Activated naive CD8-positive, alpha-beta T cell treated with anti-CD3 and anti-CD28 coated beads, Interleukin-2, amount 50 U/mL, for 24 hours (primary cell): ENCODE results near the gene COL18A1.
"Not testable (repeated sequence)": the region's sequence is repeated elsewhere in the genome, so short reads cannot be mapped to it uniquely, and the experiment has no call there.

ENCODE experiments used
- ATAC-seq: fragments of 150-1000 bp; cut with Tn5 transposase; one replicate; pipeline ENCODE4 v1.10.0; 2021
- DNase-seq: peaks from one replicate; pipeline ENCODE4 v3.0.0; 2021
- H3K27ac Mint-ChIP-seq: one replicate; pipeline ENCODE4 v1.8.0; 2021; ENCODE audit warnings: mild to moderate bottlenecking, mixed read lengths
- H3K27me3 Mint-ChIP-seq: one replicate; pipeline ENCODE4 v1.8.0; 2021; ENCODE audit warnings: mixed read lengths
- H3K36me3 Mint-ChIP-seq: one replicate; pipeline ENCODE4 v1.8.0; 2021; ENCODE audit warnings: low read depth, mixed read lengths
- H3K4me1 Mint-ChIP-seq: one replicate; pipeline ENCODE4 v1.8.0; 2021; ENCODE audit warnings: mixed read lengths
- H3K4me3 Mint-ChIP-seq: one replicate; pipeline ENCODE4 v1.8.0; 2021; ENCODE audit warnings: mild to moderate bottlenecking, moderate library complexity, mixed read lengths
- H3K9me3 Mint-ChIP-seq: one replicate; pipeline ENCODE4 v1.8.0; 2021; ENCODE audit warnings: mixed read lengths

Gene COL18A1

DNA sequence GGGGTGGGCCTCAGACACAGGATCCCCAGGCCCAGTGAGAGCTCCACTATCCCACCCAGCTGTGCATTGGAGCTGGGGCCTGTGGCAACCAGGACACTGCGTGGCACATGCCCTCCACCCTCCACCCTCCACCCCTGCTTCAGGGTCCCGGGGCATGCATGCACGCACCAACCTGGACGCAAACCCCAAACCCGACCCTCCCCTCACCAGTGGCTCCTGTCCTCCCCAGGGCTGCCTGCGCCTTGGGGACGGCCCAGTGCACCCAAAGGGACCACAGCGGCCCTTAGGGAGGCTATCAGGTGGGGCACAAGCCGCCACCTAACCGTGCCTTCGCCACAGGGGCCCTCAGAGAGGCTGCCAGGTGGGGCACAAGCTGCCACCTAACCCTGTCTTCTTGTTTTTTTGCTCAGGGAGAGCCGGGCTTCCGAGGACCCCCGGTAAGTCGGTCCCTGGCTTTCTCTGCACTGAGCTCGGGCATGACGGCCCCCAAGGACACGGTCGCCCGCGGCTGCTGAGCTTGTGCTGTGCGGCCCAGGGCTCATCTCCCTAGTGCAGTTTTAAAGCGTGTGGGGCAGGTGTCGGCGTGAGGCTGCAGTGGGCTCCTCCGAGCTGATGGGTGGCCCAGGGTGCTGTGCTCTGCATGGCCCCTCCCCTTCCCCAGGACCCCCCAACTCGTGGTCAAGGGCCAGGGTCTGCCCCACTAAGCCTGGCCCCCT, 89.3 kb downstream of the COL18A1 start:
- no peaks in the 10 kb centered on the region for H3K27me3 Mint-ChIP-seq
- ATAC-seq (no peak), DNase-seq (no peak)
- H3K4me3 Mint-ChIP-seq = no peak overlapping the region
- H3K4me1 Mint-ChIP-seq = no peaks in the 10 kb centered on the region
- no peaks in the 10 kb centered on the region for H3K36me3 Mint-ChIP-seq
- no peak overlapping the region for H3K27ac Mint-ChIP-seq
- no peaks in the 10 kb centered on the region for H3K9me3 Mint-ChIP-seq

DNA sequence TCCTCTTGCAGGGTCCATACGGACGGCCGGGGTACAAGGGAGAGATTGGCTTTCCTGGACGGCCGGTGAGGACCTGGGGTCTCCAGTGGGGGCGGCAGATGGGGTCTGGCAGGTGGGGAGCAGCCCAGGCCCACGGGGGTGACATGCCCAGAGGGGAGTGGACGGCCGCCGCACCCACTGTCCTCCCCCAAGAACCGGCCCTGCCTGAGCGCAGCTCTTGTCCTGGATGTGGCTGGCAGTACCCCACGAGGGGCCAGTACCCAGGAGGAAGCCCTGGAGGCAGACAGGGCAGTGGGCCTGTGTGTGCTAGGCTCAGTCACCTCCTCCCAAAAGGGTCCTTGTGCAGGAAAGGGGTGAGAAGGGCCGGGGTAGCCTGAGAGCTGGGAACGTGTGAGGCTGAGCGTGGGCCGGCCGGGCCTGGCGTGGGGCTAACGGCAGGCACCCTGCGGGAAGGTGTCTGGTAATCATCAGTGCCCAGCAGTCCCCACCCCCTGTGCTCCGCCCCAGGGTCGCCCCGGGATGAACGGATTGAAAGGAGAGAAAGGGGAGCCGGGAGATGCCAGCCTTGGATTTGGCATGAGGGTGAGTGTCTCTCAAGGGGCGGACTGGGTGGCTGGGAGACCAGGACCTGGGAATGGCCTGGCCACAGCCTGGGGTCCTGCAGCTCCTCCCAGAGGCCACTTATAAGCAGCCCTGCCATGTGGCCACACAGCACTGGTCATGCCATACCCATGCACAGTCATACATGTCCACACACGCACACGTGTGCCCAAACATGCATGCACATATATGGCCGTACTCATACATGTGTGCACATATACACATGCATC, 90.1 kb downstream of the COL18A1 start:
- H3K4me3 Mint-ChIP-seq = no peak overlapping the region
- H3K27me3 Mint-ChIP-seq = no peaks in the 10 kb centered on the region
- H3K36me3 Mint-ChIP-seq = peaks cover 3% of the 10 kb centered on the region
- peaks cover 2% of the 10 kb centered on the region for H3K4me1 Mint-ChIP-seq
- no peak overlapping the region for H3K27ac Mint-ChIP-seq
- DNase-seq = no peak
- ATAC-seq = no peak
- no peaks in the 10 kb centered on the region for H3K9me3 Mint-ChIP-seq

DNA sequence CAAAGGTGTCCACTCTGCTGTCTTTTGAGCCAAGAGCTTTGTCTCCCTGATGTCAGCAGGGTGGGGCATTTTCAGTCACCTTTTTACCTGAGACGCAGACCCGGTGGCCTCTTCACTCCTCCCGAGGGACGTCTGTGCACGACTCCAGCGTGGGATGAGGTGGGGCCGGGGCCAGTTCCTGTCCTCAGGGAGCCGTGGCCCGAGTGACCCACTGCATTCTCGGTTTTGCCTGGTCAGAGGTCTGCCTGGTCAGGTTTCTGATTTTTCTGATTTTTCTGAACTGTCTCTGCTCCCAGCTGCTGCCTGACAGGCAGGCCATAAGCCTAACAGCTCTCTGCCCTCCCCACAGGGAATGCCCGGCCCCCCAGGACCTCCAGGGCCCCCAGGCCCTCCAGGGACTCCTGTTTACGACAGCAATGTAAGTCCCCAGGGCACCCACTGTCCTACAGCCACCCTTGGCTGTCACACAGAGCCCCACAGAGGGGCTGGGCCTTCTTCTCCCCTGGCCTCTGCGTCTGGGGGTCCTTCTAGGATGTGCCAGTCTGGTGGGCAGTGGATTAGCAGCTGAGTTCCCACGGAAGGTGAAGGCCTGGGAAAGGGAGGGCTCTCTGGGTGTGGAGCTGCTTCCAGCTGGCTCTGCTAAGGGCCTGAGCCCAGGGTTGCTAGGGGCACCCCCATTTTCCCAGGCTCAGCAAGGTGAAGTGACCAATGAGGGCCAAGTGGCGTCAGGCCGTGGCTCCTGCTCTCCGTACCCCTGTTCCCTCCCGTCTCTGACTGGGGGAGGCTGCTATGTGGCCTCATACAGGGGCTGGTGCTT, 91.4 kb downstream of the COL18A1 start:
- Mint-ChIP-seq H3K9me3 (no peaks in the 10 kb centered on the region), H3K27ac (no peak overlapping the region), H3K36me3 (peaks cover 3% of the 10 kb centered on the region), H3K4me3 (no peak overlapping the region), H3K4me1 (peaks cover 2% of the 10 kb centered on the region), H3K27me3 (no peaks in the 10 kb centered on the region)
- DNase-seq (no peak), ATAC-seq (no peak)

DNA sequence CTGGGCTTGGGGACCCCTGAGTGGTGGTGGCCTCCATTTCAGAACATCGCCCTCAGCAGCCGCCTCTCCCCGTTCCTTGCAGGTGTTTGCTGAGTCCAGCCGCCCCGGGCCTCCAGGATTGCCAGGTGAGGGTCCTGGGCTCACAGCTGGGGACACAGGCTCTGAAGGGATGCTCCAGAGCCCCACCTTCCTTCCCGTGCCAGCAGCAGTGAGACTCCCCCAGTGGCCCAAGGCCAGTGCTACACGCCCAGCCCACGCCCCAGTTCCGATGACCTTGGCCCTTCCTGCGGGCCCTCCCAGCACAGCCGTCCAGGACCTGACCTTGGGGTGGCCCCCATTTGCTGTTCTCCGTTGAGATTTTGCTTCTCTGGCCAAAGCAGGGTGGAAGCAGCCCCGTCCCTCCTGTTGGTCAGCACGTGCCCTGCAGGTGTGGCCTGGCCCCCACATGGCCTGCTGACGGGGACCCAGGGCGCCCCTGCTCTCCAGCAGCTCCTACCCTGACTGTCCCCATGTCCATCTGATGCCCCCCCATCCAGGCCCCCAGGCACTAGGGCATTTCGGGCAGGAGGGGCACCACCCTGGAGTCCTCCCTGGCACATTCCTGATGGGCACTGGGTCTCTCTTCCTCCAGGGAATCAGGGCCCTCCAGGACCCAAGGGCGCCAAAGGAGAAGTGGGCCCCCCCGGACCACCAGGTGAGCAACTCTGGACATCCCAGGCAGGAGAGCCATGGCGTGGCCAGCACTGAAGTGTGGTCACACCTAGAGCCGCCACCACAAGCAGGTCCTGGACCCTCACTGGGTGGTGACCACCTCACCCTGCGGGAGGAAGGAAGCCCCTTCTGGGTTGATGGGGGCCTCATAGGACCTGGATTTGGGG, 92.2 kb downstream of the COL18A1 start:
- DNase-seq = no peak
- Mint-ChIP-seq H3K27me3 (no peaks in the 10 kb centered on the region), H3K9me3 (no peaks in the 10 kb centered on the region), H3K4me1 (peaks cover 2% of the 10 kb centered on the region), H3K27ac (no peak overlapping the region), H3K36me3 (peaks cover 3% of the 10 kb centered on the region), H3K4me3 (no peak overlapping the region)
- ATAC-seq = no peak

DNA sequence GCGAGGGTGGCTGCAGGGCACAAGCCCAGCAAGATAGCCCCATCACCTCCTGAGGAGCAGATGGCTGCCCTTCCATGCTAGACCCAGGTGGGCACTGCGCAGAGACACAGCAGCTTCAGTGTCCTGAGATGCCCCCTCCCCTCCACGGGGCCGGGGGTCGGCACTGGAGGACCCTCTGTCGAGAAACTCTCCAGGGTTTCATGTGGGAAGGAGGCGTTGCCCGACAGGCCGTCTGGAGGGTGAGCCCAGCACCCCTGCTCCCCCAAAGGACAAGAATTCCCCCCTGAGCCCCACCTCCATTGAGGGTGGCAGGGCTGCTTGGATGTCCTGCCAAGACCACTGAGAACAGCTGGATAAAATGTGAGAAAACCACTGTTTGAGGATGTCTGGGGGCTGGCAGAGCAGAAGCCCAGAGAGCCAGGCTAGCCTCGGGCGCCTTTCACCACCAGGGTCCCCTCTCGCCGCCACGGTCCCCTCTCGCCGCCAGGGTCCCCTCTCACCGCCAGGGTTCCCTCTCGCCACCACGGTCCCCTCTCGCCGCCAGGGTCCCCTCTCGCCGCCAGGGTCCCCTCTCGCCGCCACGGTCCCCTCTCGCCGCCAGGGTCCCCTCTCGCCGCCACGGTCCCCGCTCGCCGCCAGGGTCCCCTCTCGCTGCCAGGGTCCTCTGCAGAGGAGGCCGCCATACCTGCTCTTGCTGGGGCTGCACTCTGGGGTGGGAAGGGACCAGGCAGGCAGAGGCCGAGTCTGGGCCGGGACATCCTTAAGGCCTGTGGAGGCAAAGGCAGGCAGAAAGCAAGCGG, 93.1 kb downstream of the COL18A1 start:
- H3K36me3 Mint-ChIP-seq = peaks cover 3% of the 10 kb centered on the region
- no peaks in the 10 kb centered on the region for H3K27me3 Mint-ChIP-seq
- H3K27ac Mint-ChIP-seq = no peak overlapping the region
- H3K4me3 Mint-ChIP-seq = no peak overlapping the region
- DNase-seq (no peak), ATAC-seq (no peak)
- no peaks in the 10 kb centered on the region for H3K9me3 Mint-ChIP-seq
- H3K4me1 Mint-ChIP-seq = peaks cover 2% of the 10 kb centered on the region

DNA sequence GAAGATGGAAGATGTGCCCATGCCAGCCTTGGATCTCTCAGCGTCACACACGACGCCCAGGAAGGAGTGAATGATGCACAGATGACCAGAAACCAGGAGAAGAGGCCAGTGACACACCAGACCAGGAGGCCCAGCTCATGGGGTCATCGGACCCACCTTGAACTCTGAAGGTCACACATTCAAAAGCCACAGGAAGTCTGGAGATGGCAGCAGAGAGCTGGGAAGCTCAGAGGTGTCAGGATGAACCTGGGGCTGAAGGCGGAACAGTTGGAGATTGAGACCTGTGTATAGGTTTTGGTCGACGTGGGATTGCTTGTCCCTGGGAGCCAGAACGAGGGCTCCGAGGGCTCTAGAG, 93.7 kb downstream of the COL18A1 start:
- Mint-ChIP-seq H3K4me3 (no peak overlapping the region), H3K9me3 (no peaks in the 10 kb centered on the region), H3K27ac (no peak overlapping the region), H3K4me1 (peaks cover 2% of the 10 kb centered on the region), H3K36me3 (peaks cover 3% of the 10 kb centered on the region), H3K27me3 (no peaks in the 10 kb centered on the region)
- no peak for DNase-seq
- ATAC-seq = no peak

DNA sequence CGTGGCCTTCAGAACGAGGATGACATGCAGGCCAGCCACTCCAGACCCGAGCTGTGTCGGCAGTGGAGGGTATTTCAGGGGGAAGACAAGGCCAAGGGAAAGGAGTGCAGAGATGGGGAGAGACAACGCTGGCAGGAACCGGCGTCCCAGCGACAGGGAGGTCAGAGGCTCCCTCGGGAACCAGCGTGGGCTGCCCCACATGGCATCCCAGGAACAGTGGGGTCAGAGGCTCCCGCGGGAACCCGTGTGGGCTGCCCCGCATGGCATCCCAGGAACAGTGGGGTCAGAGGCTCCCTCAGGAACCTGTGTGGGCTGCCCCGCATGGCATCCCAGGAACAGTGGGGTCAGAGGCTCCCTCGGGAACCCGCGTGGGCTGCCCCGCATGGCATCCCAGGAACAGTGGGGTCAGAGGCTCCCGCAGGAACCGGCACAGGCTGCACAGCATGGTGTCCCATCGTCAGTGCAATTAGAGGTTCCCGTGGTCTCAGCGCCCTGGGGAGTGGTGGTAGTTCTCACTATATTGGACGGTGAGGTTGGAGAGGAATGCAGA, 94.3 kb downstream of the COL18A1 start:
- H3K9me3 Mint-ChIP-seq = no peaks in the 10 kb centered on the region
- H3K4me3 Mint-ChIP-seq = no peak overlapping the region
- H3K4me1 Mint-ChIP-seq = peaks cover 2% of the 10 kb centered on the region
- no peak overlapping the region for H3K27ac Mint-ChIP-seq
- no peaks in the 10 kb centered on the region for H3K27me3 Mint-ChIP-seq
- DNase-seq (no peak), ATAC-seq (no peak)
- H3K36me3 Mint-ChIP-seq = peaks cover 3% of the 10 kb centered on the region

DNA sequence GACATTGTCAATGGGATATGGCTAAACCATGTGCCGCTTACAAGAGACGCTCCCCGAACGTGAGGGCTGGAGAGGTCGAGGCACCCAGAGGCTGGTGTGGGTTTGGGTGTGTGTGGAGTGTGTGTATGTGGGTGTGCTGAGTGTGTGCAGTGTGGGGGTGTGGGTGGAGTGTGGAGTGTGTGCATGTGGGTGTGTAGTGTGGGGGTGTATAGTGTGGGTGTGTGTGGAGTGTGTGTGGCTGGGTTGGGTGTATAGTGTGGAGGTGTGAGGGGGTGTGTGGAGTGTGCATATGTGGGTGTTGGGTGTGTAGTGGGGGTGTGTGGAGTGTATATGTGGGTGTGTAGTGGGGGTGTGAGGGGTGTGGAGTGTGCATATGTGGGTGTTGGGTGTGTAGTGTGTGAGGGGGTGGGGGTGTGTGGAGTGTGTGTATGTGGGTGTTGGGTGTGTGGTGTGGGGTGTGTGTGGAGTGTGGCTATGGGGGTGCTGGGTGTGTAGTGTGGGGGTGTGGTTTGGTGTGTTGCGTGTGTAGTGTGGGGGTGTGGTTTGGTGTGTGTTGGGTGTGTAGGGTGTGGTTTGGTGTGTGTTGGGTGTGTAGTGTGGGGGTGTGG, 95.1 kb downstream of the COL18A1 start:
- H3K9me3 Mint-ChIP-seq = no peaks in the 10 kb centered on the region
- H3K36me3 Mint-ChIP-seq = peaks cover 3% of the 10 kb centered on the region
- ATAC-seq (no peak), DNase-seq (no peak)
- H3K27me3 Mint-ChIP-seq = no peaks in the 10 kb centered on the region
- H3K4me3 Mint-ChIP-seq = no peak overlapping the region
- H3K27ac Mint-ChIP-seq = no peak overlapping the region
- H3K4me1 Mint-ChIP-seq = peaks cover 2% of the 10 kb centered on the region

DNA sequence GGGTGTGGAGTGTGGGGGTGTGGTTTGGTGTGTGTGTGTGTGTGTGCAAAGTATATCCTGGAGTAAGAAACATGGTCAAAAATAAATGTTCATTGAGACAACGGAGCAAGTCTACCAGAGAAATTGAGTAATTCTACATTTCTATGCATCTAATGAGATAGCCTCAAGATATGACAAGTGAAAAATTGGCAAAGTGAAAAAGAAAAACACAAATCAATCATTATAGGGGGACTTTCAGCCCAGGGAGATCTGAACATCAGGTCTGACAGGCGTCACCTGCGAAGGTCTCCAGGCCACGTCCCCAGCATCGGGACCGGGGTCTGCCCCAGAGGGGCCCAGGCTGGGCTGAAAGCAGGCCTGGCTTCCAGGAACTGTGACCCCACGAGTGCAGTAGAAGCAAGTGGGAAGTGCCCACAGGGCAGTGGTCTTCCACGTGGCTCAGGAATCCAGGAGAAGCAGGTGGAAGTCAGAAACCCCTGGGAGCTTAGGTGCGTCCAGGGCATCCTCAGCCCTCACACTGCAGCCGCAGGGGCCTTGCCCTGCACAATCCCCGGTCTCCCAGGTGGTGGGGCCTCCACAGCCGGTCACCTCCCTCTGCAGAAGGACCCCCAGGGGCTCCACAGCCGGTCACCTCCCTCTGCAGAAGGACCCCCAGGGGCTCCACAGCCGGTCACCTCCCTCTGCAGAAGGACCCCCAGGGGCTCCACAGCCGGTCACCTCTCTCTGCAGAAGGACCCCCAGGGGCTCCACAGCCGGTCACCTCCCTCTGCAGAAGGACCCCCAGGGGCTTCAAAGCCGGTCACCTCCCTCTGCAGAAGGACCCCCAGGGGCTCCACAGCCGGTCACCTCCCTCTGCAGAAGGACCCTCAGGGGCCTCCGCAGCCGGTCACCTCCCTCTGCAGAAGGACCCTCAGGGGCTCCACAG, 96.4 kb downstream of the COL18A1 start:
- H3K4me3 Mint-ChIP-seq, H3K4me1 Mint-ChIP-seq, H3K27ac Mint-ChIP-seq, H3K36me3 Mint-ChIP-seq, H3K9me3 Mint-ChIP-seq, ATAC-seq, H3K27me3 Mint-ChIP-seq, DNase-seq: not testable (repeated sequence)

DNA sequence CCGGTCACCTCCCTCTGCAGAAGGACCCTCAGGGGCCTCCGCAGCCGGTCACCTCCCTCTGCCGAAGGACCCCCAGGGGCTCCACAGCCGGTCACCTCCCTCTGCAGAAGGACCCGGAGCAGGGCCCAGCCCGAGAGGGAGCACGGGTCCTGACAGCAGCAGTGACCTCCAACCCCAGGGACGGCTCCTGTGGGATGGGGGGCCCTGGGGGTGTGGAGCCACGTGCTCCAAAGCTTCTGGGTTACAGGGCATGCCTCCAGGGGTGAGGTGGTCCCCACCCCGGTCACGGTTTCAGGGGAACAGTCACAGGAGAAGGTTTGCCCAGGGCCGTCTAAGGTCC, 97.0 kb downstream of the COL18A1 start:
- DNase-seq (no peak), ATAC-seq (no peak)
- Mint-ChIP-seq H3K27ac (no peak overlapping the region), H3K9me3 (no peaks in the 10 kb centered on the region), H3K36me3 (peaks cover 3% of the 10 kb centered on the region), H3K4me1 (peaks cover 2% of the 10 kb centered on the region), H3K27me3 (no peaks in the 10 kb centered on the region), H3K4me3 (no peak overlapping the region)

DNA sequence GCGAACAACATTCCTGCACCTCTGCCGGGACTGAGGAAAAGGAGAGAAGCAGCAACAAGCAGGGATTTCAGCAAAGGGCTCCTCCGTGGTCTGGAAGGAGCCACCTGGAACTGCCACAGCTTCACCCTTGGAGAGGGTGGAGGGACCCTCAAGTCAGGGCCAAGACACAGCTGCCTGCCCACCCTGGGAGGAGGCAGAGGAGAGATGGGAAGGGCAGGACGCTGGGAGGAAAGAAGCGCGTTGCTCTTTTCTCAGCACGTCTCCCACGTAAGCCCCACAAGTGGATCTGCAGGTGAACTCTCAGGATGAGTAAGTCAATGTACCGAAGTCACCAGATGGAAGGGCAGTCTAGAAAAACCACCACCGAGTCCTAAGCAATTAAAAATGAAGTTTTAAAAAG, 97.6 kb downstream of the COL18A1 start:
- H3K27ac Mint-ChIP-seq = no peak overlapping the region
- H3K4me3 Mint-ChIP-seq = no peak overlapping the region
- peaks cover 2% of the 10 kb centered on the region for H3K4me1 Mint-ChIP-seq
- DNase-seq (no peak), ATAC-seq (no peak)
- H3K36me3 Mint-ChIP-seq = peaks cover 3% of the 10 kb centered on the region
- H3K27me3 Mint-ChIP-seq = no peaks in the 10 kb centered on the region
- no peaks in the 10 kb centered on the region for H3K9me3 Mint-ChIP-seq

DNA sequence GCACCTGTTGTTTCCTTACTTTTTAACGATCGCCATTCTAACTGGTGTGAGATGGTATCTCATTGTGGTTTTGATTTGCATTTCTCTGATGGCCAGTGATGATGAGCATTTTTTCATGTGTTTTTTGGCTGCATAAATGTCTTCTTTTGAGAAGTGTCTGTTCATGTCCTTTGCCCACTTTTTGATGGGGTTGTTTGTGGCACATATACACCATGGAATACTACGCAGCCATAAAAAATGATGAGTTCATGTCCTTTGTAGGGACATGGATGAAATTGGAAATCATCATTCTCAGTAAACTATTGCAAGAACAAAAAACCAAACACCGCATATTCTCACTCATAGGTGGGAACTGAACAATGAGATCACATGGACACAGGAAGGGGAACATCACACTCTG, 98.3 kb downstream of the COL18A1 start:
- not testable (repeated sequence) for H3K4me1 Mint-ChIP-seq, ATAC-seq, DNase-seq, H3K36me3 Mint-ChIP-seq, H3K27ac Mint-ChIP-seq, H3K4me3 Mint-ChIP-seq, H3K27me3 Mint-ChIP-seq, H3K9me3 Mint-ChIP-seq
